Heart left ventricle (tissue), 16 donors: Measurements from ENCODE around the gene PCP4. TPM values are rescaled to one million over a fixed set of nuclear protein-coding genes. Genes with fewer than 3 reads are reported as not detected.

Experiments used
- ATAC-seq, 4 donors: fragments of 200-7000 bp; cut with Tn5 transposase; one replicate each; pipeline ENCODE4 v1.9.1; 2020 to 2022; ENCODE audit warnings: moderate library complexity in 4 of 4, mild to moderate bottlenecking in 3 of 4, moderate number of reproducible peaks in 1 of 4
- DNase-seq, 5 donors: peaks; one replicate each; pipeline ENCODE4 v3.0.0-alpha.2; 2020
- H3K27ac ChIP-seq, 12 donors: fragments of 200-600 bp; sonication (generic) in 4 of 12; one replicate each; pipeline versions ENCODE4 v1.5.0 to v1.8.0; 2016 to 2022; ENCODE audit warnings: mild to moderate bottlenecking in 2 of 12
- H3K27me3 ChIP-seq, 9 donors: fragments of 200-600 bp; sonication (generic) in 2 of 9; one replicate each; pipeline versions ENCODE4 v1.5.1 to v1.8.0; 2016 to 2022; ENCODE audit warnings: mild to moderate bottlenecking in 3 of 9
- H3K36me3 ChIP-seq, 9 donors: fragments of 200-600 bp; sonication (generic) in 2 of 9; one replicate each; pipeline versions ENCODE4 v1.5.0 to v1.8.0; 2018 to 2022; ENCODE audit warnings: mild to moderate bottlenecking in 2 of 9
- H3K4me1 ChIP-seq, 12 donors: fragments of 200-600 bp; sonication (generic) in 4 of 12; one replicate each; pipeline versions ENCODE4 v1.5.0 to v1.8.0; 2016 to 2022; ENCODE audit warnings: mild to moderate bottlenecking in 3 of 12
- H3K4me3 ChIP-seq, 12 donors: fragments of 200-600 bp; sonication (generic) in 4 of 12; one replicate each; pipeline versions ENCODE4 v1.5.0 to v1.8.0; 2017 to 2022; ENCODE audit warnings: mild to moderate bottlenecking in 9 of 12, moderate library complexity in 4 of 12
- H3K9me3 ChIP-seq, 12 donors: fragments of 200-600 bp; sonication (generic) in 4 of 12; one replicate each; pipeline versions ENCODE4 v1.5.0 to v1.8.0; 2016 to 2022; ENCODE audit warnings: mild to moderate bottlenecking in 1 of 12
- CTCF ChIP-seq, 12 donors: fragments of 200-600 bp; sonication (generic) in 4 of 12; IDR thresholded peaks; one replicate each; pipeline versions ENCODE4 v1.5.0 to v1.8.0; 2018 to 2022; ENCODE audit warnings: antibody characterized with exemption in 12 of 12, mild to moderate bottlenecking in 5 of 12
- POLR2A ChIP-seq, 2 donors: fragments of 450-650 bp; IDR thresholded peaks; one replicate each; pipeline ENCODE4 v1.6.1; 2017; ENCODE audit warnings: antibody characterized with exemption in 2 of 2, mild to moderate bottlenecking in 2 of 2, moderate library complexity in 2 of 2
- WGBS, 4 donors: extraction: QIAGEN DNeasy Blood & Tissue Kit in 2 of 4; methylation state at CpG; one replicate each; pipeline versions ENCODE4 v1.1.5 to v1.1.7; 2013 to 2018; 5-methylcytosine and 5-hydroxymethylcytosine counted together
- intact Hi-C, 10 donors: fragments of 100-400 bp; cut with DNase I; formaldehyde crosslinking; loops; one replicate each; pipeline versions ENCODE4 v1.11.1 to v1.14.2; 2022
- polyA plus RNA-seq, 2 donors: library from polyadenylated mRNA; stranded (reverse); fragments of 200-250 nt; gene quantifications; one replicate each; pipeline ENCODE4 v1.2.3, GENCODE V29; 2013
- total RNA-seq, 9 donors: library from RNA; depleted of rRNA in 2 of 9; stranded (reverse); fragments of >200 nt in 2 of 9; fragmentation: NEBNext Ultra II Directional in 3 of 9; extraction: Animal tissue kit (Norgen Biotek cat#: 25700) in 3 of 9; gene quantifications; one replicate each; pipeline versions ENCODE4 v1.1.0 to v1.2.4, GENCODE V29; 2016 to 2023
- donor health status: ischemic (EF 13 %, LVEDD 7.1; RV severe dilation, severe dysfunction).
- donor health status: healthy with polysubstance abuse.
- donor health status: DM: no; HTN: yes; CAD: no.
- donor health status: DM: no; HTN: no; CAD: no.
- donor health status: ischemic (EF 25% LVEDD 6.9; RV normal size, moderate dysfunction).
- donor health status: ischemic (EF 25% LVEDD 5.7; RV mildly dilated, moderate dysfunction).
- donor health status: healthy.
- donor health status: DM: yes; HTN: yes; CAD: no.
- donor health status: ischemic (EF 35%, LVEDD 5.7; RV mildly dilated, moderate dysfunction).
- donor health status: nonischemic (EF 11% LVEDD 7.7; RV severe dilation, severe dysfunction).
- donor health status: DM: yes; HTN: yes; CAD: no.
- donor health status: PGD.
- donor health status: ischemic (EF 29% LVEDD 5.4; RV normal size, mild dysfunction).
- donor health status: nonischemic (EF 23%, LVEDD 6.1; RV moderate dilation, normal function).

The PCP4 gene
- total and polyA plus RNA-seq, 11 donors: 0.64 to 9.6 (median 3.9) TPM

- peaks cover 0 to 5% (median 0%) of the 10 kb centered on the region in 9 donors for H3K36me3 ChIP-seq
- TF ChIP-seq CTCF (IDR thresholded peaks at IDR 0.05) (no peak), POLR2A (IDR thresholded peaks at IDR 0.05) (no peak)
- intact Hi-C loops: no loop called here
- no peak overlapping the region for H3K4me3 ChIP-seq
- ATAC-seq (no peak), DNase-seq (no peak)
- no peaks in the 10 kb centered on the region for H3K4me1 ChIP-seq
- no peaks in the 10 kb centered on the region for H3K27me3 ChIP-seq
- WGBS, 4 donors: 79 to 90% (median 86%) methylated on average over 1 of the region's 1 CpG
- H3K27ac ChIP-seq: no peak overlapping the region
- H3K9me3 ChIP-seq: no peaks in the 10 kb centered on the region
Measured at GRCh38 chr21:39932335-39932734, 65.1 kb downstream of the PCP4 start.

GRCh38 chr21:39934895-39935294 is 67.7 kb downstream of the PCP4 start:
- WGBS, 4 donors: 73 to 84% (median 79%) methylated on average over 2 of the region's 2 CpGs
- no peaks in the 10 kb centered on the region for H3K27me3 ChIP-seq
- no peak overlapping the region for H3K4me3 ChIP-seq
- DNase-seq (no peak), ATAC-seq (no peak)
- peaks cover 0 to 4% (median 0%) of the 10 kb centered on the region in 12 donors for H3K9me3 ChIP-seq
- H3K4me1 ChIP-seq: no peaks in the 10 kb centered on the region
- H3K36me3 ChIP-seq: peaks cover 0 to under 1% (median 0%) of the 10 kb centered on the region in 9 donors
- no peak for TF ChIP-seq CTCF (IDR thresholded peaks at IDR 0.05)
- no peak for TF ChIP-seq POLR2A (IDR thresholded peaks at IDR 0.05)
- H3K27ac ChIP-seq: no peak overlapping the region
- intact Hi-C loops: no loop called here

- TF ChIP-seq CTCF (IDR thresholded peaks at IDR 0.05) (no peak), POLR2A (IDR thresholded peaks at IDR 0.05) (no peak)
- H3K36me3 ChIP-seq: no peaks in the 10 kb centered on the region
- 87 to 90% (median 89%) methylated on average over 5 of the region's 5 CpGs for WGBS, 4 donors
Measured at GRCh38 chr21:39935716-39936115, 68.5 kb downstream of the PCP4 start.

GRCh38 chr21:39938086-39938625 is 70.9 kb downstream of the PCP4 start:
- peaks cover 0 to 4% (median 0%) of the 10 kb centered on the region in 12 donors for H3K9me3 ChIP-seq
- no peak for TF ChIP-seq CTCF (IDR thresholded peaks at IDR 0.05)
- TF ChIP-seq POLR2A (IDR thresholded peaks at IDR 0.05): no peak
- no peaks in the 10 kb centered on the region for H3K4me1 ChIP-seq
- H3K27me3 ChIP-seq: no peaks in the 10 kb centered on the region
- 58 to 82% (median 76%) methylated on average over 4 to 8 of the region's 8 CpGs for WGBS, 4 donors
- intact Hi-C loops: no loop called here
- no peaks in the 10 kb centered on the region for H3K36me3 ChIP-seq
- DNase-seq (no peak), ATAC-seq (peak in 1 of 4 donors; percentile 24)
- H3K27ac ChIP-seq: no peak overlapping the region
- no peak overlapping the region for H3K4me3 ChIP-seq

More at GRCh38 chr21:39935716-39936115, 68.5 kb downstream of the PCP4 start:
- H3K27ac ChIP-seq: no peak overlapping the region
- no peaks in the 10 kb centered on the region for H3K4me1 ChIP-seq
- intact Hi-C loops: no loop called here
- H3K9me3 ChIP-seq: peaks cover 0 to 4% (median 0%) of the 10 kb centered on the region in 12 donors
- ATAC-seq (no peak), DNase-seq (no peak)
- H3K4me3 ChIP-seq: no peak overlapping the region
- H3K27me3 ChIP-seq: no peaks in the 10 kb centered on the region
